Measurements from ENCODE around the gene ZNF655. TPM values are rescaled to one million over a fixed set of nuclear protein-coding genes. Genes with fewer than 3 reads are reported as not detected.
"Not testable (repeated sequence)": the region's sequence is repeated elsewhere in the genome, so short reads cannot be mapped to it uniquely, and the experiment has no call there.

ZNF655 gene
- total RNA-seq = 10 to 100 TPM; 92.0 to 92.7 TPM

- ChIA-PET CTCF (interaction anchor here (0.5 to 1.4 kb wide), 8 partner anchors 13 to 1277 kb away, joined by 3 to 6 read pairs (median 3); partner anchors contain the start of gene ZKSCAN5), POLR2A (interaction anchor here (0.7 to 1.0 kb wide), 2 partner anchors 59 to 82 kb away, joined by 3 to 4 read pairs; partner anchors contain the start of gene ZNF394)
- peak; percentile 91 for DNase-seq
- H3K36me3 Mint-ChIP-seq (ENCODE audit: low read depth) = peaks cover 63% of the 10 kb centered on the region
- H3K4me1 Mint-ChIP-seq = peaks cover 51% of the 10 kb centered on the region
- H3K27ac Mint-ChIP-seq = peak within 1 kb of the TSS; percentile 99
- no peaks in the 10 kb centered on the region for H3K27me3 Mint-ChIP-seq
- H3K9me3 Mint-ChIP-seq = no peaks in the 10 kb centered on the region
- H3K4me3 Mint-ChIP-seq = peak within 1 kb of the TSS; percentile 90
Observed at GRCh38 chr7:99558306-99559174, at the start of gene ZNF655. ZNF655 (plus strand) TSS chr7:99558642; CDS start chr7:99560560, 1,918 bp downstream.

- POLR2A ChIA-PET = no interaction called here
- CTCF ChIA-PET = interaction anchor here (1.2 to 1.8 kb wide), 5 partner anchors 9 to 43 kb away, joined by 3 to 6 read pairs (median 6); partner anchors contain the start of genes ZKSCAN5 and ZNF394
- Mint-ChIP-seq H3K4me1 (peaks cover 8% of the 10 kb centered on the region), H3K36me3 (ENCODE audit: low read depth) (peaks cover 48% of the 10 kb centered on the region), H3K27ac (peak overlapping the region; percentile 13), H3K27me3 (no peaks in the 10 kb centered on the region), H3K4me3 (no peak overlapping the region), H3K9me3 (no peaks in the 10 kb centered on the region)
- DNase-seq = no peak
Observed at GRCh38 chr7:99514050-99514449, 44.4 kb upstream of the ZNF655 start.

DNA sequence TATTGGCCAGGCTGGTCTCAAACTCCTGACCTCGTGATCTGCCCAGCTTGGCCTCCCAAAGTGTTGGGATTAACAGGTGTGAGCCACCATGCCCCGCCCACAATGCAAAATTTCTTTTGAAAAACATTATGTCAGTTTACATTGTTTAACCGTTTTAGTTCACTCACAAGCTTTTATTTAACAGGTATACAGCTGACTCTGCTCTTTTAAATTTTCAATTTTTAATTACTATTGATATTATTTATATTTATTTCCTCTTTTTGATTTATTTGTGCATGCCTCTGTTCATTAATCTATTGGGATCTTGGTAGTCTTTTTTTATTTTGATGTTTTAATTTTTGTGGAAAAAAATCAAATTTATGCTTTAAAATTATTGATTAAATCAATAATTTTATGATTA is 37.0 kb upstream of the ZNF655 start:
- Mint-ChIP-seq H3K4me1 (no peaks in the 10 kb centered on the region), H3K4me3 (no peak overlapping the region), H3K27me3 (no peaks in the 10 kb centered on the region), H3K36me3 (ENCODE audit: low read depth) (peaks cover 50% of the 10 kb centered on the region), H3K9me3 (peaks cover 1% of the 10 kb centered on the region), H3K27ac (no peak overlapping the region)
- no peak for DNase-seq
- ChIA-PET CTCF (interaction anchor here (1.8 kb wide), 1 partner anchor 13 kb away, joined by 5 read pairs; no protein-coding TSS in a partner anchor), POLR2A (no interaction called here)

GRCh38 chr7:99525713-99526440 is 32.6 kb upstream of the ZNF655 start:
- no peak overlapping the region for H3K4me3 Mint-ChIP-seq
- H3K36me3 Mint-ChIP-seq (ENCODE audit: low read depth) = peaks cover 67% of the 10 kb centered on the region
- peaks cover 19% of the 10 kb centered on the region for H3K9me3 Mint-ChIP-seq
- no peaks in the 10 kb centered on the region for H3K4me1 Mint-ChIP-seq
- no peaks in the 10 kb centered on the region for H3K27me3 Mint-ChIP-seq
- ChIA-PET CTCF (interaction anchor here (0.7 to 2.5 kb wide), 5 partner anchors 8 to 311 kb away, joined by 3 to 7 read pairs (median 4); partner anchors contain the start of gene ZNF655), POLR2A (no interaction called here)
- DNase-seq = peak; percentile 22
- H3K27ac Mint-ChIP-seq = peak overlapping the region; percentile 65

GRCh38 chr7:99531354-99531765 is 27.1 kb upstream of the ZNF655 start:
- Mint-ChIP-seq H3K36me3 (ENCODE audit: low read depth) (peaks cover 74% of the 10 kb centered on the region), H3K4me3 (no peak overlapping the region), H3K27ac (no peak overlapping the region), H3K27me3 (no peaks in the 10 kb centered on the region), H3K4me1 (no peaks in the 10 kb centered on the region), H3K9me3 (peaks cover 53% of the 10 kb centered on the region)
- ChIA-PET CTCF (interaction anchor here (0.7 to 1.0 kb wide), 2 partner anchors 8 to 386 kb away, joined by 3 to 4 read pairs; no protein-coding TSS in a partner anchor), POLR2A (no interaction called here)
- no peak for DNase-seq

GRCh38 chr7:99535667-99536066 is 22.8 kb upstream of the ZNF655 start:
- ChIA-PET CTCF (interaction anchor here (1.3 kb wide), 1 partner anchor 16 kb away, joined by 3 read pairs; the partner anchor contains the start of gene FAM200A), POLR2A (no interaction called here)
- Mint-ChIP-seq H3K27me3 (no peaks in the 10 kb centered on the region), H3K9me3 (peaks cover 55% of the 10 kb centered on the region), H3K4me3 (no peak overlapping the region), H3K27ac (no peak overlapping the region), H3K36me3 (ENCODE audit: low read depth) (peaks cover 40% of the 10 kb centered on the region), H3K4me1 (no peaks in the 10 kb centered on the region)
- DNase-seq = no peak

DNA sequence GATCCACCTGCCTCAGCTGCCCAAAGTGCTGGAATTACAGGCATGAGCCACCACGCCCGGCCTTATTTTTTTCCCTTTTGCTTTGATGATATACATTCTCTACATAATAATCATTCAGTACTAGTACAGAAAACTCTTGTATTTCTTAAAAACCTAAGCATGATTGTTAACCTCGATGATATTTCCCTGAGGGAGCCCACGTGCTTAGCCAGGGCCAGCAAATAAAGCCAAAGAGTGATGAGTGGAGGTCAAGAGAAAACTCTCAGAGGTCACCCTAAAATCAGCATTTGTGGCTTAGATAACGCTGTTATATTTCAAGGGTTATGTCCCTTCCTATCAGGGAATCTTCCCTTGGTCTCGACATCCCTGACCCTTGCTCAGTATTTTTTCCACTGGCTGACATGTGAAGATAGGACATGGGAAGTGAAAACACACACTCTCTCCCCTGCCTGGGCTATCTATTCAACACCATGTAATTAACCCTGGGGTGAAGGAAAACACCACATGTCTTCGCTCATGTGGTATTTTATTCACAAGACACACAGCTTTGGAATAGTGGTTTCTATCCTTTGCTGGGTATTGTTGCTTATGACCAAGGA is 19.1 kb upstream of the ZNF655 start:
- Mint-ChIP-seq H3K4me1 (no peaks in the 10 kb centered on the region), H3K27ac (no peak overlapping the region), H3K4me3 (no peak overlapping the region), H3K27me3 (no peaks in the 10 kb centered on the region), H3K36me3 (ENCODE audit: low read depth) (peaks cover 25% of the 10 kb centered on the region), H3K9me3 (peaks cover 41% of the 10 kb centered on the region)
- ChIA-PET CTCF (interaction anchor here (1.7 to 2.5 kb wide), 2 partner anchors 17 to 49 kb away, joined by 4 to 5 read pairs; no protein-coding TSS in a partner anchor), POLR2A (no interaction called here)
- no peak for DNase-seq

DNA sequence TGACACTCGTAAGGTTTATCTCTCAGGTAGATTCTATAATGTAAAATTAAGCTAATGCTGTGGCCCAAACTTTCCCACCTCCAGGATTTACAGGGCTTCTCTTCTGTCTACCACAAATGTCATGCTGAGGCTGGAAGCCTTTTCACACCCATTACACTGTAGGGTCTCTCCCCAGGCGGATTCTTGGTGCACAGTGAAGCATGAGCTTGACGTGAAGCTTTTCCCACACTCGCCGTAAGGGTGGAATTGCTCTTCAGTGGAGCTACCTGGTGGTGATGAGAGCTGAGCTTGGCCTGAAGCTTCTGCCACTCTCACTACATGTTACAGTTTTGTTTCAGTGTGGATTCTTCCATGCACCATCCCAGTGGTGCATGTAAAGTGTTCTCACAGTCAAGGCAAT is 17.9 kb upstream of the ZNF655 start:
- Mint-ChIP-seq H3K4me3 (no peak overlapping the region), H3K27ac (no peak overlapping the region), H3K27me3 (no peaks in the 10 kb centered on the region), H3K9me3 (peaks cover 39% of the 10 kb centered on the region), H3K4me1 (no peaks in the 10 kb centered on the region), H3K36me3 (ENCODE audit: low read depth) (peaks cover 25% of the 10 kb centered on the region)
- DNase-seq = no peak
- POLR2A ChIA-PET = no interaction called here
- CTCF ChIA-PET = interaction anchor here (0.7 to 2.5 kb wide), 2 partner anchors 16 to 33 kb away, joined by 3 to 5 read pairs; no protein-coding TSS in a partner anchor

DNA sequence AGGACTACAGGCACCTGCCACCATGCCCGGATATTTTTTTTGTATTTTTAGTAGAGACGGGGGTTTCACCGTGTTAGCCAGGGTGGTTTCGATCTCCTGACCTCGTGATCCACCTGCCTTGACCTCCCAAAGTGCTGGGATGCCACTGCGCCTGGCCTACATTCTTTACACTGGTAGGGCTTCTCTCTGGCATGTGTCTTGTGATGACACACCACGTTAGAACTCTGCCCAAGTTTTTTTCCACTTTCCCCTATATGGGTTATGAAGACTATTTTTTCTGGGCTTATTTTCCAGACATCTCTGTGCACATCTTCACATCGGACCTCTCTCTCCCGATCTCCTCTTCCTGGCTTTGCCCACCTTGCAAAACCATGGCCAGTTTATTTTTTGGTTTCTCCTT is 17.2 kb upstream of the ZNF655 start:
- POLR2A ChIA-PET = no interaction called here
- Mint-ChIP-seq H3K36me3 (ENCODE audit: low read depth) (peaks cover 25% of the 10 kb centered on the region), H3K9me3 (peaks cover 37% of the 10 kb centered on the region), H3K4me1 (no peaks in the 10 kb centered on the region), H3K27ac (no peak overlapping the region), H3K27me3 (no peaks in the 10 kb centered on the region), H3K4me3 (no peak overlapping the region)
- CTCF ChIA-PET = interaction anchor here (0.6 to 0.7 kb wide), 4 partner anchors 18 to 41 kb away, joined by 3 to 4 read pairs (median 4); partner anchors contain the start of gene ZNF394
- no peak for DNase-seq

- Mint-ChIP-seq H3K4me1 (no peaks in the 10 kb centered on the region), H3K27me3 (no peaks in the 10 kb centered on the region), H3K4me3 (no peak overlapping the region), H3K36me3 (ENCODE audit: low read depth) (peaks cover 27% of the 10 kb centered on the region), H3K9me3 (peaks cover 37% of the 10 kb centered on the region), H3K27ac (no peak overlapping the region)
- ChIA-PET CTCF (no interaction called here), POLR2A (no interaction called here)
- DNase-seq = no peak
Observed at GRCh38 chr7:99543081-99543671, 15.3 kb upstream of the ZNF655 start.

- ChIA-PET POLR2A (no interaction called here), CTCF (interaction anchor here (0.6 kb wide), 1 partner anchor 34 kb away, joined by 3 read pairs; no protein-coding TSS in a partner anchor)
- H3K27ac Mint-ChIP-seq = no peak overlapping the region
- DNase-seq = no peak
- H3K27me3 Mint-ChIP-seq = no peaks in the 10 kb centered on the region
- H3K9me3 Mint-ChIP-seq = peaks cover 36% of the 10 kb centered on the region
- H3K4me3 Mint-ChIP-seq = no peak overlapping the region
- no peaks in the 10 kb centered on the region for H3K4me1 Mint-ChIP-seq
- H3K36me3 Mint-ChIP-seq (ENCODE audit: low read depth) = peaks cover 31% of the 10 kb centered on the region
Observed at GRCh38 chr7:99543916-99544315, 14.5 kb upstream of the ZNF655 start.

GRCh38 chr7:99545308-99545707 is 13.1 kb upstream of the ZNF655 start:
- POLR2A ChIA-PET, DNase-seq, H3K27me3 Mint-ChIP-seq, H3K4me1 Mint-ChIP-seq, H3K4me3 Mint-ChIP-seq, H3K27ac Mint-ChIP-seq: not testable (repeated sequence)
- CTCF ChIA-PET = interaction anchor here (0.7 to 1.0 kb wide), 2 partner anchors 13 to 152 kb away, joined by 3 read pairs; partner anchors contain the start of gene ZNF655
- peaks cover 36% of the 10 kb centered on the region for H3K9me3 Mint-ChIP-seq
- peaks cover 43% of the 10 kb centered on the region for H3K36me3 Mint-ChIP-seq (ENCODE audit: low read depth)
